GM15510 (cell line): Measurements from ENCODE around the gene RAPGEF6.
A peak's percentile ranks its signal among the peaks of the same experiment; 100 is the strongest.

Experiments used
- POLR2A ChIP-seq: IDR thresholded peaks from 3 replicates; pipeline ENCODE4 v1.6.1; 2011; ENCODE audit warnings: borderline replicate concordance; ENCODE audit not compliant: insufficient read length; ENCODE audit errors: extremely low read depth

RAPGEF6 gene

GRCh38 chr5:131649161-131649560, 14.1 kb upstream of the RAPGEF6 start:
- TF ChIP-seq POLR2A: no peak

GRCh38 chr5:131647048-131647769, 12.2 kb upstream of the RAPGEF6 start:
- TF ChIP-seq POLR2A: no peak

GRCh38 chr5:131644822-131645221, 9.8 kb upstream of the RAPGEF6 start:
- TF ChIP-seq POLR2A: no peak

GRCh38 chr5:131644370-131644769, 9.3 kb upstream of the RAPGEF6 start:
- TF ChIP-seq POLR2A: no peak

GRCh38 chr5:131641494-131641893, 6.5 kb upstream of the RAPGEF6 start:
- no peak for TF ChIP-seq POLR2A

- no peak for TF ChIP-seq POLR2A
These were observed 5.2 kb upstream of the RAPGEF6 start for GRCh38 chr5:131640043-131640856.

- TF ChIP-seq POLR2A: no peak
These were observed 4.1 kb upstream of the RAPGEF6 start for GRCh38 chr5:131639148-131639547.

- no peak for TF ChIP-seq POLR2A
These were observed 2.7 kb upstream of the RAPGEF6 start for GRCh38 chr5:131637694-131638093.

GRCh38 chr5:131635684-131636572, 899 bp upstream of the RAPGEF6 start:
- TF ChIP-seq POLR2A: peak; percentile 22

- TF ChIP-seq POLR2A: no peak
These were observed 398 bp downstream of the RAPGEF6 start for GRCh38 chr5:131634666-131634995.

- no peak for TF ChIP-seq POLR2A
These were observed 791 bp downstream of the RAPGEF6 start for GRCh38 chr5:131634238-131634637.

GRCh38 chr5:131633830-131634229, 1.2 kb downstream of the RAPGEF6 start:
- TF ChIP-seq POLR2A: no peak

- TF ChIP-seq POLR2A: no peak
These were observed 4.1 kb downstream of the RAPGEF6 start for GRCh38 chr5:131630963-131631350.

- no peak for TF ChIP-seq POLR2A
These were observed 4.6 kb downstream of the RAPGEF6 start for GRCh38 chr5:131630208-131630962.
